DND-41 (cell line): ENCODE data around the gene SETD6.
A peak's percentile ranks its signal among the peaks of the same experiment; 100 is the strongest.

Experiments
- ATAC-seq: fragments of 200-7000 bp; cut with Tn5 transposase; 3 replicates; pipeline ENCODE4 v1.9.1; 2021; ENCODE audit warnings: low read depth; ENCODE audit not compliant: insufficient read depth
- DNase-seq: peaks from one replicate; pipeline ENCODE4 v3.0.0-alpha.2; 2020
- H2AFZ ChIP-seq: 2 replicates; pipeline ENCODE4 v1.6.0; 2012; ENCODE audit warnings: low read depth, low read length
- H3K27ac ChIP-seq: 2 replicates; pipeline ENCODE4 v1.5.1; 2012; ENCODE audit warnings: low read length, inconsistent platforms
- H3K27me3 ChIP-seq: fragments of 200-600 bp; sonication (generic); 2 replicates; pipeline ENCODE4 v1.6.0; 2012; ENCODE audit warnings: low read length, mild to moderate bottlenecking, inconsistent platforms; ENCODE audit not compliant: insufficient read depth, poor library complexity
- H3K36me3 ChIP-seq: 2 replicates; pipeline ENCODE4 v1.5.1; 2012; ENCODE audit warnings: low read length, inconsistent platforms; ENCODE audit not compliant: insufficient read depth
- H3K4me1 ChIP-seq: 2 replicates; pipeline ENCODE4 v1.5.1; 2012; ENCODE audit warnings: mild to moderate bottlenecking, low read length; ENCODE audit not compliant: insufficient read depth
- H3K4me2 ChIP-seq: 2 replicates; pipeline ENCODE4 v1.6.0; 2012; ENCODE audit warnings: mild to moderate bottlenecking, moderate library complexity, low read length, inconsistent platforms; ENCODE audit not compliant: insufficient read depth
- H3K4me3 ChIP-seq, 2 experiments: fragments of 200-600 bp in 1 of 2; shearing (Covaris generic) in 1 of 2; 2 replicates each; pipeline ENCODE4 v1.5.1; 2012 to 2016; ENCODE audit warnings: inconsistent platforms in 2 of 2, low read length in 2 of 2, mild to moderate bottlenecking in 2 of 2, low read depth in 1 of 2, moderate library complexity in 1 of 2
- H3K79me2 ChIP-seq: 2 replicates; pipeline ENCODE4 v1.6.0; 2012; ENCODE audit warnings: low read length, inconsistent platforms; ENCODE audit not compliant: insufficient read depth
- H3K9ac ChIP-seq: 2 replicates; pipeline ENCODE4 v1.6.0; 2012; ENCODE audit warnings: low read depth, mild to moderate bottlenecking, inconsistent platforms, low read length, moderate library complexity
- H3K9me3 ChIP-seq: 2 replicates; pipeline ENCODE4 v1.5.1; 2012; ENCODE audit warnings: low read length, moderate library complexity, mild to moderate bottlenecking, inconsistent platforms; ENCODE audit not compliant: insufficient read depth, severe bottlenecking
- H4K20me1 ChIP-seq: 2 replicates; pipeline ENCODE4 v1.6.0; 2012; ENCODE audit warnings: low read length; ENCODE audit not compliant: insufficient read depth
- EZH2 ChIP-seq: IDR thresholded peaks from 3 replicates; pipeline ENCODE4 v1.6.1; 2012; ENCODE audit warnings: borderline replicate concordance, low read depth, mild to moderate bottlenecking, moderate library complexity, low read length, inconsistent platforms; ENCODE audit not compliant: severe bottlenecking
- TF ChIP-seq, protein P1 (sequence below): IDR thresholded peaks from 2 replicates; pipeline ENCODE4 v1.5.1; 2012; ENCODE audit warnings: borderline replicate concordance, low read length, moderate library complexity, mild to moderate bottlenecking; ENCODE audit not compliant: poor library complexity, severe bottlenecking; ENCODE audit errors: extremely low read depth

Gene SETD6

DNA sequence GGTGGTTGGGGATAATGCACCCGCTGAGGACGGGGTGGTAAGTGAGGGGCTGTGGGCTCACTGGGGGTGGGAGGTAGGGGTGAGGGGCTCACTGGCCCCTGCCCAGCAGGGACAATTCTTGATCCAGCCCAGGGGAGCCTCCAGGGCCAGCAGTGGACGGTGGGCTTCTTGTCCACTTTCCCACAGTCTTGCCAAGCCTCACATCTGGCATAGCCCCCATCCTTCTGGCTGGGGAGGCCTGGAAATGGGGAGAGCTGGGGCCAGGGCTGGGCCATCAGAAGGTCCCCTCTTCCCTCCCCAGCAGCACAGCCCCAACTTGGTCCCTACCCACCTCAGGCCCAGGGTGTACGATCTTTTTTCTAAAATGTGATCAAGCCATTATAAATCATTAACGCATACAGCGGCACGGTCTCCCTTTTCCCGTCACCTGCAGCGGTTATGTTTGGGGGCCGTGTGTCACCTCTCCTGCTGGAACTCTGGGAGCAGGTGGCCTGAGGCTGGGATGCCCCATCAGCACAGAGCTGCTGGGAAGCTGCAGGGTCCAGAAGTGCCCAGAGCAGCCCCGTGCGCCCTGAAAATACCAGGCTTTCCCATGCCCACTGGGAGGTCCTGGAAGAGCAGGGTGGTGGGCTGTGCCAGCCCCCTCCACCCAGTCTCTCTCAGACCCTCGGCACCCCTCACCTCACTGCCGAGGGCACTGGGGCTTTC is 7.2 kb upstream of the SETD6 start:
- no peak overlapping the region for H2AFZ ChIP-seq
- no peak overlapping the region for H3K4me2 ChIP-seq
- H3K9me3 ChIP-seq = no peaks in the 10 kb centered on the region
- H3K9ac ChIP-seq = no peak overlapping the region
- no peak for ATAC-seq
- no peaks in the 10 kb centered on the region for H3K4me1 ChIP-seq
- TF ChIP-seq, protein P1, sequence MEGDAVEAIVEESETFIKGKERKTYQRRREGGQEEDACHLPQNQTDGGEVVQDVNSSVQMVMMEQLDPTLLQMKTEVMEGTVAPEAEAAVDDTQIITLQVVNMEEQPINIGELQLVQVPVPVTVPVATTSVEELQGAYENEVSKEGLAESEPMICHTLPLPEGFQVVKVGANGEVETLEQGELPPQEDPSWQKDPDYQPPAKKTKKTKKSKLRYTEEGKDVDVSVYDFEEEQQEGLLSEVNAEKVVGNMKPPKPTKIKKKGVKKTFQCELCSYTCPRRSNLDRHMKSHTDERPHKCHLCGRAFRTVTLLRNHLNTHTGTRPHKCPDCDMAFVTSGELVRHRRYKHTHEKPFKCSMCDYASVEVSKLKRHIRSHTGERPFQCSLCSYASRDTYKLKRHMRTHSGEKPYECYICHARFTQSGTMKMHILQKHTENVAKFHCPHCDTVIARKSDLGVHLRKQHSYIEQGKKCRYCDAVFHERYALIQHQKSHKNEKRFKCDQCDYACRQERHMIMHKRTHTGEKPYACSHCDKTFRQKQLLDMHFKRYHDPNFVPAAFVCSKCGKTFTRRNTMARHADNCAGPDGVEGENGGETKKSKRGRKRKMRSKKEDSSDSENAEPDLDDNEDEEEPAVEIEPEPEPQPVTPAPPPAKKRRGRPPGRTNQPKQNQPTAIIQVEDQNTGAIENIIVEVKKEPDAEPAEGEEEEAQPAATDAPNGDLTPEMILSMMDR = no peak
- no peak for TF ChIP-seq EZH2
- DNase-seq = no peak
- H3K4me3 ChIP-seq = no peak overlapping the region
- H3K36me3 ChIP-seq = peaks cover 15% of the 10 kb centered on the region; the same call in 1 of the 2 replicates
- H4K20me1 ChIP-seq = peaks cover 17% of the 10 kb centered on the region
- H3K27ac ChIP-seq = no peak overlapping the region
- no peaks in the 10 kb centered on the region for H3K79me2 ChIP-seq
- H3K27me3 ChIP-seq = no peaks in the 10 kb centered on the region

DNA sequence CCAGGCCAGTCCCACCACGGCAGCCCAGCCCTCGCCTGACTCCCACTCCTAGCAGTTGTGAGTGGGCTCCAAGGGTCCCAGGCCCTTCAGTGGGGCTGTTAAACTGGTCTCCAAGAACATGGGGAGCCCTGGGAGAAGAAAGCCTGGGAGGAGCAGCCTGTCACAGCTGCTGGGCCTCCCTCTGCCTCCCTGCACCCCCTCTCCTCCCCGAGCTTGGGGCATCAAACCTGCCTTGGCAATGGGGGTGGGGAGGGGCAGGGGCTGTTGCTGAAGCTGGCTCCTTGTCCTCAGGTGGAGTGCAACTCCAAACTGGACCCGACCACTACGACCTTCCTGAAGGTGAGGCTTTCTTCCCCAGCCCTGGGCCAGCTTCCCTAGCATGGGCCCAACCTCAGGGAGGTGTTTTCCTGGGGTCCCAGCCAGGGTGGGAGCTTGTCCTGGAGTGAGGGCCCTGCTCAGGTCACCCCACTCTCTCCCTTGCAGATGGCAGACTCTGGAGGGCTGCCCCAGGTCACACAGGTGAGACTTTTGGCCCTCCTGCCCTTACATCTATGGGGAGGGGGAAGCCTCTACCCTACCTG is 6.6 kb upstream of the SETD6 start:
- Histone ChIP-seq H3K4me1 (no peaks in the 10 kb centered on the region), H3K27me3 (no peaks in the 10 kb centered on the region), H3K27ac (no peak overlapping the region), H3K79me2 (no peaks in the 10 kb centered on the region), H3K36me3 (peaks cover 15% of the 10 kb centered on the region; the same call in 1 of the 2 replicates), H3K4me3 (no peak overlapping the region), H4K20me1 (peaks cover 17% of the 10 kb centered on the region), H3K4me2 (no peak overlapping the region), H2AFZ (no peak overlapping the region), H3K9ac (no peak overlapping the region), H3K9me3 (no peaks in the 10 kb centered on the region)
- DNase-seq = no peak
- ATAC-seq = no peak
- TF ChIP-seq, protein P1 = no peak
- no peak for TF ChIP-seq EZH2

DNA sequence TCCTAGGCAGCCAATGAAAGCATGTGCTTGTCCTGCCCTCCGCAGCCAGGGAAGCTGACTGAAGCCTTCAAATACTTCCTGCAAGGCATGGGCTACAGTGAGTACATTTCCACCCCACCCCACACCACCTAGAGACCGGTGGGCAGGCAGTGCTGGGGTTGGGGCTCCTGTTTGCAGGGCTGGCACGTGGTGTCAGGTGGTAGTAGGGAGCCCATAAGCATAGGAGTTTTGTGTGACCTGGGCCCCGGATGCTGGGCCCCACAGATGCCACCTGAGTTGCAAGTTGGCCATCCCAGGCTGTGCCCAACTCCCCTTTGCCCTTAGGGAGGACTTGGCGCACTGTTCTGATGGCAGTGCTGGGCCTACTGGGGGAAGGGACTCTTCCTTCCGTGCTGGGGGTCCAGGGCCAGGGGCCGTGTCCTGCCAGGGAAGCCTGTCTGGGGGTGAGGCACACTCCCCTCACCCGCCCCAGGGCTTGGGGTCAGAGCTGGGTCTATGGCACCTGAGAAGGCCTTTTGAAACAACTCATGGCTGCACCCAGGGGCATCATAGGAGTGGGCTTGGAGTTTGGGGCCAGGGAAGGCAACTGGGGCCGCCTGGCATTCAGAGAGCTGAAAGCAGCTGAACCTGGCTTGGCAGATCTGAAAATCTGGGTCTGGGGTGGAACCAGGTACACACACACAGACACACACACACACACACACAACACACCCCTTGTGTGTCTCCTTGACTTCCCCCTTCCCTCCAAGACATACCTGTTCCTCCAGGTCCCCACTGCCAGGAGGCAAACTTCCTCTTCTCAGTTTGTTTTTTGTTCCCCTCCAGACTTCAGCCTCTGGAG is 5.8 kb upstream of the SETD6 start:
- Histone ChIP-seq H3K27me3 (no peaks in the 10 kb centered on the region), H4K20me1 (peaks cover 17% of the 10 kb centered on the region), H3K36me3 (peaks cover 15% of the 10 kb centered on the region; the same call in 1 of the 2 replicates), H3K27ac (no peak overlapping the region), H3K4me2 (no peak overlapping the region), H3K9me3 (no peaks in the 10 kb centered on the region), H3K79me2 (no peaks in the 10 kb centered on the region), H3K4me1 (no peaks in the 10 kb centered on the region), H3K4me3 (no peak overlapping the region), H2AFZ (no peak overlapping the region), H3K9ac (no peak overlapping the region)
- TF ChIP-seq, protein P1 = no peak
- no peak for TF ChIP-seq EZH2
- ATAC-seq (no peak), DNase-seq (peak; percentile 3)
